Left ventricle myocardium superior (tissue), 1 donor: Measurements from ENCODE around the gene TOR3A. TPM values are rescaled to one million over a fixed set of nuclear protein-coding genes. Genes with fewer than 3 reads are reported as not detected.
"Not testable (repeated sequence)": the region's sequence is repeated elsewhere in the genome, so short reads cannot be mapped to it uniquely, and the experiment has no call there.

Source experiments
- ATAC-seq: fragments of 200-7000 bp; cut with Tn5 transposase; one replicate; pipeline ENCODE4 v1.9.1; 2020; ENCODE audit warnings: mild to moderate bottlenecking, moderate library complexity
- DNase-seq: peaks from one replicate; pipeline ENCODE4 v3.0.0-alpha.2; 2020
- intact Hi-C: fragments of 100-400 bp; cut with micrococcal nuclease; formaldehyde crosslinking; loops from one replicate; pipeline ENCODE4 v1.11.0; 2022
- long read RNA-seq: library from polyadenylated mRNA; unstranded; transcript quantifications from one replicate; pipeline ENCODE4 v2.0.0, GENCODE V29; 2021
- total RNA-seq: library from RNA; stranded (reverse); fragmentation: NEBNext Ultra II Directional; extraction: Animal tissue kit (Norgen Biotek cat#: 25700); gene quantifications from one replicate; pipeline ENCODE4 v1.2.1, GENCODE V29; 2021
- donor health status: DM: no; HTN: yes; CAD: no; lungs with severe emphysema.

TOR3A gene, protein sequence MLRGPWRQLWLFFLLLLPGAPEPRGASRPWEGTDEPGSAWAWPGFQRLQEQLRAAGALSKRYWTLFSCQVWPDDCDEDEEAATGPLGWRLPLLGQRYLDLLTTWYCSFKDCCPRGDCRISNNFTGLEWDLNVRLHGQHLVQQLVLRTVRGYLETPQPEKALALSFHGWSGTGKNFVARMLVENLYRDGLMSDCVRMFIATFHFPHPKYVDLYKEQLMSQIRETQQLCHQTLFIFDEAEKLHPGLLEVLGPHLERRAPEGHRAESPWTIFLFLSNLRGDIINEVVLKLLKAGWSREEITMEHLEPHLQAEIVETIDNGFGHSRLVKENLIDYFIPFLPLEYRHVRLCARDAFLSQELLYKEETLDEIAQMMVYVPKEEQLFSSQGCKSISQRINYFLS
- 8.7 TPM for total RNA-seq
- long read RNA-seq, transcript TOR3A-203 (6 exons, 2,724 nt) = major isoform, 32 of 41 reads
- long read RNA-seq, partial matches to known transcripts = 7 of 41 reads
- long read RNA-seq, other reads (novel, unspliced or antisense) = 2 of 41 reads

DNA sequence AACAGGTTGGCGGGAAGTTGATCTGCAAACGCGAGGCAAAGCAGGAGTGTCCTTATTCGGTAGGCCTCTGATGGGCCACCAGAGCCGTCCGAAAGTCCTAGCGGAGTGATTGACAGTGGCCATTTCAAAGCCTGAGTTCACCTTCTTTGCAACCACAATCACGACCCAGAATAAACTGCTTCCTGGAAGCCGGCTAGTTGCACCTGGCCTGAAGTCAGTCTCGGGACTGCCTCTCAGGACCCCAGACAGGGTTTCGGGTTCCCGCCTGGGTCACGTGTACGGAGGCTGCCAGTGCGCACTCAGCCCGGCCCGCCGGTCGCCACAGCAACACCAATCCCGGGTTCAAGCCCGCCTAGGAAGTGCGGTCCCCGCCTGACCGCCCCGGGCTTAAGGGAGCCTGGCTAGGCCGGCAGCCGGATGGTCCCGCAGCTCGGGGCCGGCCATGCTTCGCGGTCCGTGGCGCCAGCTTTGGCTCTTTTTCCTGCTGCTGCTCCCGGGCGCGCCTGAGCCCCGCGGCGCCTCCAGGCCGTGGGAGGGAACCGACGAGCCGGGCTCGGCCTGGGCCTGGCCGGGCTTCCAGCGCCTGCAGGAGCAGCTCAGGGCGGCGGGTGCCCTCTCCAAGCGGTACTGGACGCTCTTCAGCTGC lies at the start of gene TOR3A:
Gene TOR3A (plus strand): TSS at position 384 of the 646 bp plus-strand sequence. CDS start 59 bp downstream, at position 443.
- DNase-seq (peak; percentile 95), ATAC-seq (peak; percentile 98)
- intact Hi-C loops = loop anchor here (10.0 kb wide), 1 partner anchor 113 kb away; no protein-coding TSS in a partner anchor

DNA sequence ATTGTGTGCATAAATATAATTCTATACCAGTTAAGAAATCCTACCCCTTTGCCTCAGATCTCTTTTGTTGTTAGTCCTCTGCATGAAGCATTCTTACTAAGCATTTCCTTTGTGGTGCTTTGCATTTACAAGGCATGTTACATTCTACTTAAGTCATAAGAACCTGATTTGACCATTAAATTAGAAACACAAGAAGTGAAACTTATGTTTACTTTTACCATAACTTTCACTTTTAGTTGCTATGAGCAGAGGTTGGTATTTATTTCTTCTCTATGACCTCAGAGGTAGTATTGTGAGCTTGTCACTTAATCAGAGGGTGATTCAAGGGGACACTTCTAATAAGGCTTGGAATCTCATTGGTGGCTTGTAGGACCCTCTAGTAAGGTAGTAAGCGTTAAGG lies 47.1 kb upstream of the TOR3A start:
- intact Hi-C loops = no loop called here
- no peak for DNase-seq
- peak; percentile 26 for ATAC-seq

DNA sequence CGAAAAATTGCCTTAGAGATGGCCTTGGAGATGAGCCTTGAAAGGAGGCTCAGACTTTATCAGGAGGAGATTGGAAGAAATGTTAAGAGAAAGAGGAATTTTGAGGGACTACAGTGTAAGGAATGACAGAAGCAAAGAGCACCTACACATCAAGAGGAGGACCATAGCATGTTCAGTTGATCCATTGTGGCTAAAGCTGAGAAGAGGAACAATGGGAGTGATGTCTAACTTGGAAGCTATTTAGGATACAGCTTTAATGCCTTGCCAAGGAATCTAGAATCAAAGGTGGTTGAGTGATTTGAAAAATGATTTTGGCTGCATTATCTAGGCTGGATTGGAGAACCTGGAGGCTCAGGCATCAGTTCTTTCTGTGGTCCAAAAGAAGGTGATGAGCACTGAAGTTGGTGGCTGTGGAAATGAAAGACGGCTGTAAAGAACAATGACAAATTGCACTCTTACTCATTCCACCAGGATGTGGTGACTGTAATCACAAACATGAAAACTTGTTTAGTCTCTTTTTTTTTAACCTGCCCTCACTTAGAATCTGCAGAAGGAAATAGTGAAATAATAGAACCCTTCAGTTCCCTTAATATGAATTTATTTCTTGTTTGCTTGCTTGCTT lies 44.9 kb upstream of the TOR3A start:
- no peak for ATAC-seq
- DNase-seq = no peak
- intact Hi-C loops = no loop called here

DNA sequence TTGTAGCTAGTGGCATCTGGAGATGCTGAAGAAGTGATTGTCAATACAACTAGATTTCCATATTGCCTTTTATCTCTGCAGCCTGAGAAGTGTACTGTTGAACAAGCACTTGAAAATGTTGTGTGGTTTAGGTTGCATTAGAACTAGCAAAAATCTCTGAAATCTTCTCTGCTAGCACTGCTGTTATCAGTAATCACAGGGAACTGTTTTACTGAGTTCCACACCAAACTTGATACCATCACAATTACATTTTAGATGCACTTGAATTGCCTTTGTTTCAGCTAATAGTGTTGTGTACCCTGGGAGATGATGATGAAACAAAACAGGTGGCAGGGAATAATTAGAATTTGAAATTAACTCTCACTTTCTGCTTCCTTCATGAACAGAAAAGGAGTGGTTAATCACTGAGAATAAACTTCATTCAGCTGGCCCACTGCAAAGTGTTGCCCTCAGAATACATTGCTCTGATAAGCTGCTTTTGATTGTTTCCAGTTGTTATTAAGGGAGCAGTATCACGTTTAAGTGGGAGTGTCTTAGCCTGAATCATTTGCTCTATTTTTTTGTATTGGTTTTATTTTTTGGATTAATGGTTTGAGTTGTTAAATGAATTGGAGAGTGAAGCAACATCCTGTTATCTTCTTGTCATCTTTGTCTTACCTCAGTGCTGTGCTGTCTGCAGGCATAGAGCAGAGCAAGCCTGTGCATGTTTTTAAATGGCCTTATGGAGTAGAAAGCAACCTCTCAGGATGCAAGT lies 43.2 kb upstream of the TOR3A start:
- ATAC-seq (no peak), DNase-seq (no peak)
- intact Hi-C loops = no loop called here

DNA sequence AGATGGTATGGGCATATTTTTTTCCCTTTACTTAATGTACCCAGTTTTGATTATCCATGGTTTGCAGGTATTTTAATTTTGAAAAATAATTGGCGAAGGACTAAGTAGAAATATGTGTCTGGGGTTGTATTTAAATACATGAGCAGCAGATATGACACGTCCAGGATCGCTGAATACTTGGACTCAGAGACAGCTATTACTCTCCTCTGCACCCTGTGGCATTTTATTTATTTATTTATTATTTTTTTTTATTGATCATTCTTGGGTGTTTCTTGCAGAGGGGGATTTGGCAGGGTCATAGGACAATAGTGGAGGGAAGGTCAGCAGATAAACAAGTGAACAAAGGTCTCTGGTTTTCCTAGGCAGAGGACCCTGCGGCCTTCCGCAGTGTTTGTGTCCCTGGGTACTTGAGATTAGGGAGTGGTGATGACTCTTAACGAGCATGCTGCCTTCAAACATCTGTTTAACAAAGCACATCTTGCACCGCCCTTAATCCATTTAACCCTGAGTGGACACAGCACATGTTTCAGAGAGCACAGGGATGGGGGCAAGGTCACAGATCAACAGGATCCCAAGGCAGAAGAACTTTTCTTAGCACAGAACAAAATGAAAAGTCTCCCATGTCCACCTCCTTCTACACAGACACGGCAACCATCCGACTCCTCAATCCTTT lies 42.2 kb upstream of the TOR3A start:
- intact Hi-C loops = not testable (repeated sequence)

DNA sequence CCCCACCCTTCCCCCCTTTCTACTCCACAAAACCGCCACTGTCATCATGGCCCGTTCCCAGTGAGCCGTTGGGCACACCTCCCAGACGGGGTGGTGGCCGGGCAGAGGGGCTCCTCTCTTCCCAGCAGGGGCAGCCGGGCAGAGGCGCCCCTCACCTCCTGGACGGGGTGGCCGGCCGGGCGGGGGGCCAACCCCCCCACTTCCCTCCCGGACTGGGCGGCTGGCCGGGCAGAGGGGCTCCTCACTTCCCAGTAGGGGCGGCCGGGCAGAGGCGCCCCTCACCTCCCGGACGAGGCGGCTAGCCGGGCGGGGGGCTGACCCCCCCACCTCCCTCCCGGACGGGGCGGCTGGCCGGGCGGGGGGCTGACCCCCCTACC lies 41.7 kb upstream of the TOR3A start:
- ATAC-seq, DNase-seq, intact Hi-C loops: not testable (repeated sequence)

More for the DNA sequence above, 42.2 kb upstream of the TOR3A start:
- not testable (repeated sequence) for DNase-seq
- ATAC-seq = peak; percentile 33

DNA sequence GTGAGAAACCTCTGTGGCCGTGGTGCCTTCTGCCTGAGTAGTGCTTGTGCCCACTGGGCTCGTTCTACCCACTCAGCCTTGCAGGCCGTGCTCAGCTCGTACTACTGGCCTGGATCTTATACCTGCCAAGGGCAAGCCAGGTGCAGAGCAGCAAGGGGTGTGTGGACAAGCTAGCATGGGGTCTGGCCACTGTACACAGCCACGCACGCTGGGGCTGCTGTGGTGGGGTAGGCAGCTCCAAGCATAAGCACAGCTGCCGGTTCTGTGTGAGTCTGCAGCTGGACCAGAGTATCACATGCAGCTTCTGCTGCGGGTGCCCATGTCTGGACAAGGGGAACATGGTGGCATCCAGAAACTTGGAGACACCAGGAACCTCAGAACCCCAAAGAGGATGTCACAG lies 39.8 kb upstream of the TOR3A start:
- intact Hi-C loops = no loop called here
- DNase-seq = no peak
- ATAC-seq = no peak

DNA sequence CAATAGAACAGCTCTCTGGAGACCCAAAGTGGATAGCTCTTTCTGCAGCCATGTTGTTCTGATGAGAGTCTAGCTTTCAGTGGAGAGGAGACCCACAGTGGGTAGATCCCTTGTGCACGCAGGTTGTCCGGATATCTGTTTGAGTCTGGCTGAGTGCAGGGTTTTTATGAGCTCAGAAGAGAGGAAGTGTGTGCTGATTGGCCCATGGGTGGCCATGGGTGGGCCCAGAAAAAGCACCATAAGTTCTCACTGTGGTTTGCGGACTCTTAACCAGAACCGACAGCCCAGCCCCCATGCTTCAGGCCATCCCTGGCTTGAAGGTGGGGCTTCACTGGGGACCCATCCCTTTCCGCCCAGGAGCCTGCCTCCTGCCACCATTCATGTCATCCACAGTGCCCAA lies 39.2 kb upstream of the TOR3A start:
- no peak for DNase-seq
- intact Hi-C loops = no loop called here
- no peak for ATAC-seq

DNA sequence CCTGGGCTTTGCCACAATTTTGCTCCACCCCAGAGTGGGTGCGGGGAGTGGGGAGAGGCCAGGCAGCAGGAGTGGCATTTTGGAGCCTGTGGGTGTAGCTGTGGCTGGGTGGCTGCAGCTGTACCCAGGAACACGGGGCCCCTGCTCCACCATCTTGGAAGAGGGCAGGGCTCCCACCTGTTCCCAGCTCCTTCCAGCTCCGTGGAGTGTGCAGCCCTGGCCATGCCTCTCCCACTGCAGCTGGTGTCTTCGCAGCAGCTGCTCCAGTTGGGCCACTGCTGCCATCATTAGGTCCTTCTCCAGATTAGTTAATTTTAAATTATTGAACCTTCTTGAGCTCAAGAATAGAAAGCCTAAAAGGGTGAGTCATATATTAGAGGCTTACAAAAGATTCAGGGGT lies 38.6 kb upstream of the TOR3A start:
- intact Hi-C loops = no loop called here
- no peak for ATAC-seq
- no peak for DNase-seq

DNA sequence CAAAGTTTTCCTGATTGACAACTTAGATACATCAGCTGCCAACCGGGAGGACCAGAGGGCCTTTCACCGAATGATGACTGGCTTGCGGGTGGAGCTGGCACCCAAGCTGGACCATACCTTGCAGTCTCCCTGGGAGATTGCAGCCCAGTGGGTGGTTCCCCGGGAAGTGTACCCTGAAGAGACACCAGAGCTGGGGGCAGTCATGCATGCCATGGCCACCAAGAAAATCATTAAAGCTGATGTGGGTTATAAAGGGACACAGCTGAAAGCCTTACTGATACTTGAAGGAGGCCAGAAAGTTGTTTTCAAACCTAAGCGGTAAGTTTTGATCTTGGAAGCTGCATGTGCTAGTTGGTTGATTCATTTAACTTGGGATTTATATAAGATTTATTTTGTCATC lies 38.0 kb upstream of the TOR3A start:
- DNase-seq (no peak), ATAC-seq (no peak)
- intact Hi-C loops = no loop called here

DNA sequence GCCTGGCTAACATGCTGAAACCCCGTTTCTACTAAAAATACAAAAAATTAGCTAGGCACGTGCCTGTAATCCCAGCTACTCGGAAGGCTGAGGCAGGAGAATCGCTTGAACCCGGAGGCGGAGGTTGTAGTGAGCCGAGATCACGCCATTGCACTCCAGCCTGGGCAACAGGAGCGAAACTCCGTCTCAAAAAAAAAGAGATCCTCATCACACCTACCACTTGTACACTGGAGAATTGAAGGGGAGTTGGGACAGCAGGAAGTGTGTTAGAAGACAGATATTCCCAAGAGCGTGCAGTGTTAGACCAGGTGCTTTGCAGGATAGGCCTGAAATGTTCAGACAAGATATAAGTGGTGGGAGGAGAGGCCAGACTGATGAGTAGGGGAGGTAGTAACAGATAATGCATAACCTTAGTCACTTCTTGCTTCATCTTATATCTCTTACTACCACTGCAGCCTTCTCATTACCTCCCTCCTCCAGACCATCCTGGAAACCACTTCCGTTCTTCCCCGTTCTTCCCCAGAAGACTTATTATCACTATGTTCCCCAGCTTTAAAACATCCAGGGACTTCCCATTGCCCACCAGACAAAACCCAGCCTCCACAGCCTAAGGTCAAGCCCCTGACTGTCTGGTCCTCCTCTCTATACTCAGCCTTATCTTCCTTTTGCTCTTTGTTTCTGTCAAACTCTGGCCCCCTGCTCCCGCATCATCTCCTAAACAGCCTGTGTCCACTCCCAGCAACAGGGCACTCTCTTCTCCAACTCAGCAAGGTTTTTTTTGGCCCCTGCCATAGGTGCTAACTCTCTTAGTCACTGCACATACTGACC lies 34.8 kb upstream of the TOR3A start:
- ATAC-seq (peak; percentile 74), DNase-seq (no peak)
- intact Hi-C loops = no loop called here

DNA sequence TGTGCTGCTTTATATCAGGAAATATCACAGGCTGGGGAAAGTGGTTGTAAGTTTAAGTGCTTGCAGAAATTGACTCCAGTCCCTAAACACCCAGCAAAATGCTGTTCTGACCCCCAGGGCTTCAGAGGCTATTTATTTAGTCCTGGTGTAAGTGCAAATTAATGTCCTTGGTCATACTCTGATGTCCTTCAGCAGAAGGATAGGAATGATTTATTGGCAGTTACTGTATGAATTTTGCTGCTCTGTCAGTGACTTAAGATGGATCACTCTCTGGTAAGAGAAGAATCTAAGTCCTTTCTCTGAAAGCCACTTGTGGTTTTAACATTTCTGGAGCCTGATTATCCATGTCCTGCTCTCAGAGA lies 34.3 kb upstream of the TOR3A start:
- intact Hi-C loops = no loop called here
- peak; percentile 31 for ATAC-seq

DNA sequence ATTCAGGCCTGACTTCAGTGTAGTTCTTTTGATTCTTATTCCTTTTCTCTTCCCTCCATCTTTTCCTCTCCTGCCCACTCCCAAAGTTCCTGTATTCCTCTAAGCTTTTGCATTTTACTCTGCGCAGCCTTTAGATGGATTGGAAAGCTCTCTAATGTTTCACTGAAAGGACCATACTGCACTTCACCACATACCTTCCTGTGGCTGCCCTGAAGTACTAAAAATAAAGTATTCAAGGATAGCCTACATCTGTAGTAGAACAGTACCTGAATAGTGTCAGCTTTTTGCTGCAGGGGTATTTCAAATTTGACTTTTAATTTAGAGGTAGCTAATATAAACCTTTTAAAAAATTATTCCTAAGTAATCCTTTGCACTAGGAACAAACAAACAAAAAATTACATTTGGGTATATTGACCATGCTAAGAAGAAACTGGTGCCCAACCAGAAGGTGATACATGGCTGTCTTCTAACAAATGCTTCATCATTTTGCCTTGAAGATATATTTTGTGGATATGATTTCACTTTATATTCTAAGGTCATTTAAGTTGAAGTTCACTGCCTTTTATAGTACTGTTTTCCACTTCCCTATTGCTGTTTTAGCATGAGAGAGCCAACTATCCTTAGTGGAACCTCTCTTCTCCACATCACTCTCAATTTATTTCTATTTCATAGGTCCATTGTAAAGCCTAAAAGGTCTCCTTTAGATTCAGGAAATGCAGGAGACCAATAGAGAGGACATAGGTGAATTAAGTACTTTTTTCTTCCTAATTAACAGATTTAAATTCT lies 33.3 kb upstream of the TOR3A start:
- DNase-seq (no peak), ATAC-seq (peak; percentile 69)
- intact Hi-C loops = no loop called here

More for the DNA sequence above, 34.3 kb upstream of the TOR3A start:
- no peak for DNase-seq

DNA sequence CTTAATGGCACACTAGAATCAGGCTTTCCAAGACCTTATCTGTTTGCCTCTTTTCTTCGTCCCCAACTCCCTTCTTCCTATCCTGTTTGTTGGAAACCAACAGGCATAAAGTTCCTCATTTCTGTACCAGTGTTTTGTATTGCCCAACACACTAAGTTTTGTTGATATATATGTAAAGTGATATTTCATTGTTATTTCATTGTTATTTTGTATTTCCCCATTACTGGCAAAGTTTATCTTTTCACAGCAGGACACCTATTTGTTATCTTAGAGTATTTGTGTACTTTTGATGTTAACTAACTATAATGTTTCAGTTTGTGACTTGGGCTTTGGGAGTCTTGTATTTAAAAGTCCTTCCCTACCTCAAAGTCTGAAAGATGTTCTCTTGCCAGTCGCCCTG lies 29.1 kb upstream of the TOR3A start:
- ATAC-seq (no peak), DNase-seq (no peak)
- intact Hi-C loops = no loop called here

DNA sequence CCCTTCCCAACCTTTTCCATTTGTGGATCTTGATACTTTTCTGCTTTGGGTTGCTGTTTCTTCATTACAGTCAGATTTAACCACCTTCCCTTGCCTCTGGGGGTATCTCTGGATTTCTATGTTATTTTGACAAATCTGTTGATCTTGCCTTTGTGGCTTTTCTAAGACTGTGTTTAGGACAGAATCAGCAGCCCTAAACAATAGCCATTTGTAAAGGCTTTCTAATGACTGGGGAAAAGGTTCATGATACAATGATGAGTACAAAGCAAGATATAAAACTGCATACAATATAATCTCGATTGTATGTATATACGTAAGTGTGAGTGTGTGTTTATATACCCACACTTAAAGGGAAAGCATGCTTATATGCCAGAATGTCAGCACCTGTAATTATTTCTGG lies 28.4 kb upstream of the TOR3A start:
- DNase-seq (no peak), ATAC-seq (no peak)
- intact Hi-C loops = no loop called here

DNA sequence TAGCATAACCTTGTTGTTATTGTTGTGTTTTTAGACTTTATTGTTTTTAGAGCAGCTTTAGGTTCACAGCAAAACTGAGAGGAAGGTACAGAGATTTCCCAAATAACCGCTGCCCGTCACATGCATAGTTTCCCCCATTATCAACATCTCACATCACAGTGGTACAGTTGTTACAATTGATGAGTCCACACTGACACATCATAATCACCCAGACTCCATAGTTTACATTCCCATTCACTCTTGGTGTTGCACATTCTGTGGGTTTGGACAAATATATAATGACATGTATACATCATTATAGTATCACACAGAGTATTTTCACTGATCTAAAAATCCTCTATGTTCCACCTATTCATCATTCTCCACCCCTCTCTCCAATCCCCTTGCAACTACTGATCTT lies 25.9 kb upstream of the TOR3A start:
- ATAC-seq (no peak), DNase-seq (no peak)
- intact Hi-C loops = no loop called here
